Measurements from ENCODE around the gene HCFC1R1.

DNA sequence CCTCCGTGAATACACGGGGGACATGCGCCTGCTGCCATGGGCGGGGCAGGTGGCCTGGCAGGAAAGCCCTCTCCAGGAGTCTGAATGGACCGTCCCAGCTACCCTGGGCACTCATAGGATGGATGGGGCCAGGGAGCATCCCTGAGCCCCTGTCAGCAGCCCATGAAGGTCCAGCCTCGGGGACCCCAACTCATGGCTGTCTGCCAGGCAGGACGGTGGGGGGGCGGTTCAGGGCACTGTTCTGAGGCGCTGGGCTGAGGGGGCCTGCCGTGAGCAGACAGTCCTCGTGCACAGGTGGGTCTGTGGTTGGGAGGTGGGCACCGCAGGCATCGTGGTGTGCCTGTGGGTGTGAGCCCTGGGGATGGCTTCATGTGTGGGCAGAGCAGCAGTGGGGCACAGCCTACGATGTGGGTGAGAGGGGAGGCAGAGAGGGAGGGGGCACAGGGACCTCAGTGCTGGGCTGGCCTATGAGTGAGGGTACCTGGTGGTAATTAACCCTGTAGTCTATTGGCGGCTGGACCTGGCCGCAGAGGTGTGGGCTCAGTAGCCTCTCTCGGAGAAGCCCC, 37.0 kb downstream of the HCFC1R1 start:
- no peak for TF ChIP-seq POLR2A (IDR thresholded peaks at IDR 0.05)
- TF ChIP-seq, protein P1, sequence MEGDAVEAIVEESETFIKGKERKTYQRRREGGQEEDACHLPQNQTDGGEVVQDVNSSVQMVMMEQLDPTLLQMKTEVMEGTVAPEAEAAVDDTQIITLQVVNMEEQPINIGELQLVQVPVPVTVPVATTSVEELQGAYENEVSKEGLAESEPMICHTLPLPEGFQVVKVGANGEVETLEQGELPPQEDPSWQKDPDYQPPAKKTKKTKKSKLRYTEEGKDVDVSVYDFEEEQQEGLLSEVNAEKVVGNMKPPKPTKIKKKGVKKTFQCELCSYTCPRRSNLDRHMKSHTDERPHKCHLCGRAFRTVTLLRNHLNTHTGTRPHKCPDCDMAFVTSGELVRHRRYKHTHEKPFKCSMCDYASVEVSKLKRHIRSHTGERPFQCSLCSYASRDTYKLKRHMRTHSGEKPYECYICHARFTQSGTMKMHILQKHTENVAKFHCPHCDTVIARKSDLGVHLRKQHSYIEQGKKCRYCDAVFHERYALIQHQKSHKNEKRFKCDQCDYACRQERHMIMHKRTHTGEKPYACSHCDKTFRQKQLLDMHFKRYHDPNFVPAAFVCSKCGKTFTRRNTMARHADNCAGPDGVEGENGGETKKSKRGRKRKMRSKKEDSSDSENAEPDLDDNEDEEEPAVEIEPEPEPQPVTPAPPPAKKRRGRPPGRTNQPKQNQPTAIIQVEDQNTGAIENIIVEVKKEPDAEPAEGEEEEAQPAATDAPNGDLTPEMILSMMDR (IDR thresholded peaks at IDR 0.05): no peak
